NCI-H774 (cell line): ENCODE results near the gene COLEC12.

Experiments
- DNase-seq: peaks from one replicate; lab custom pipeline; 2025; lab: John Stamatoyannopoulos, UW

Gene COLEC12

DNA sequence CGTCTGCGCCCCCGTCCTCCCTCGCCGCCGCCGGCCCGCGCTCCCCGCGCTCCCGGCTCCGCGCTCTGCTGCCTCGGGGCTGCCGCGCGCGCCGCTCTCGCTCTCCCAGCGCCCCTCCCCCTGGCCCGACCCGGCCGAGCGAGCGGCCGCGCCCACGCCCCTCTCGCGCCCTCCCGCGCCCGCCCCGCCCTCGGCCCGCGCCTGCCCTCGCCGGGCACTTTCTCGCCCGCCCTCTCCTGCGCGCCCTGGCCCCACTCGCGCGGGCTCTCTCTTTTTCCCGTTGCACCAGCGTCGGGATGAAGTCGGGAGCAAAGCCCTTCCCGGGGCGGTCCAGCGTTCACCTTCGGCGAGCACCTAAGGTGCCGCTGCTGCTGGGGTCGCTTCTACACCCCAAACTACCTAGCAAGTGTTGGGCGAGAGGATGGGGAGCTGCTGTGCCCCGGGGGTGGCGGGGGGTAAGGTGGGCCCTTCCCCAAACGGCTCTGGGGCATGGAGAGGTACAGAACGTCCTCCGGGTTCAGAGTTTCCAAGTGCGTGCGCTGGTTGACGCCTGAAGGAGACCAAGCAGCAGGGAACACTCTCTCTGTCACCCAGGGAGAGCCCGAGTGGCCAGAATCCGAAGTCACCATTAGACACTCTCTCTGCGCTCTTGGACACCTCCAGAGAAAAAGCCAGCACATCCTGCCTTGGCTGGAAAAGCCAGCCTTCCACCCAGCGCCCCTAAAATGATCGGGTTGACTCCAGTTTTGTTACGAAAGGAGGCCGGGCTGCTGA is at the start of gene COLEC12:
TSS of gene COLEC12 (minus strand) at position 70 of the 774 bp plus-strand sequence. CDS start 187 bp downstream, outside the sequence.
- DNase-seq, result no peak

GRCh38 chr18:549967-550366 is 49.5 kb upstream of the COLEC12 start:
- no peak for DNase-seq

GRCh38 chr18:543447-544078 is 43.1 kb upstream of the COLEC12 start:
- no peak for DNase-seq

DNA sequence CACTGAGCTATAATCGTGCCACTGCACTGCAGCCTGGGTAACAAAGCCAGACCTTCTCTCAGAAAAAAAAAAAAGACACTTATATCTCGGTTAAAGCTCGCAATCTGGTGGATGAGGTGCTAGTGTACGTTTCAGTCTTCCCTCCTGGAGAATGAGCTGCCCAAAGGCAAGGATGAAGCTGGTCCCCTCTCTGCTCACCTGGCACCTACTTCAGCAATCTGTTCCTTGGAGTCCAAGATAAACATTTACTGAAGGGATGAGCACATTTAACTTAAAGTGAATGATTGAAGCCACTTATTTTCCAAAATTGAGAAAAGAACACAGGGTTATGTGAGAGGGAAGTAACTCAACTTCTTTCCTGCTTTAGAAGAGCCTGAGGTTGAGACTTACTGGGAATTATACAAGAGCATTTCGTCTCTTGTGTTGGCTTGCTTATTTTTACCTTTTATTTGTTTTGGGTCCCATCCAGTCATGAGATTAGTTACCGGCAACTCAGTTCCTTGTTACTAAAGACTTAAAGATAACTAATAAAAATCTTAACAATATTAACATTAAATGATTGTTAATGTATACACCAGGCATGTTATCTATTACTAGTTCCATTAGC is 33.6 kb upstream of the COLEC12 start:
- DNase-seq, result no peak

DNA sequence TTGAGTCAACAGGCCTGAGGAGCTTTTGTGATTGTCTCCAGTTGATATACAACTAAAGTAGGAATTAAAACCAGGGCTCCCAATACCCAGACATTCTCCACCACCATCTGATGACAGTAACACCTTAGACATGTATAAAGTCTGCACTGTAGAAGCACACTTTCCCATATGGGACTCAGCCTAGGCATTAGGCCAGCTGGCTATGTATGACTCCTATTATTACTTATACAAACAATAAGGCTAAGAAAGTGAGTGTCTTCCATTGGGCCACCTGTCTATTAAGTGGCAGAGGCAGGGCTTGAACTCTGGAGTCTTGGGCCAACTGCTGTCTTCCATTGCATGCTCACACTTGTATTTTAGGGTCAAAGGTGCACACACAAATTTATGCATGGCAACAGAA is 32.1 kb upstream of the COLEC12 start:
- DNase-seq, result no peak

DNA sequence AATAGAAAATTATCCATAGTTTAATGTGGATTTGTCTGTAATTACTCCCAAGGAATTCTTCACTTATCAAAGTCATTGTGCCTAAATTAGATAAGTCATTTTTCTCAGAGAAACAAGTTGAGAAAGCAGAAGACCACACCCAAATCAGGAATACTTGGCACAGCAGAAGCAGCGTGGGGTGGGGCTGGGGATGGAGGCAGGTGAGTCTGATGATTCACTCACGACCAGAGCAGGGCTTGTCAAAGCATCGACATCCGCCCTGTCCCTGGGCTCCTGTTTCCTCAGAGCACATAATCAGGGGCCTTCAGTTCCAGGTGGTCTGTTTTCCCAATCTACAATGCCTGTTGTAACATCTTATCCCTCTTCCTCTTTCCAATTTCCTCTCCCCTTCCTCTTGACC is 31.5 kb upstream of the COLEC12 start:
- no peak for DNase-seq

DNA sequence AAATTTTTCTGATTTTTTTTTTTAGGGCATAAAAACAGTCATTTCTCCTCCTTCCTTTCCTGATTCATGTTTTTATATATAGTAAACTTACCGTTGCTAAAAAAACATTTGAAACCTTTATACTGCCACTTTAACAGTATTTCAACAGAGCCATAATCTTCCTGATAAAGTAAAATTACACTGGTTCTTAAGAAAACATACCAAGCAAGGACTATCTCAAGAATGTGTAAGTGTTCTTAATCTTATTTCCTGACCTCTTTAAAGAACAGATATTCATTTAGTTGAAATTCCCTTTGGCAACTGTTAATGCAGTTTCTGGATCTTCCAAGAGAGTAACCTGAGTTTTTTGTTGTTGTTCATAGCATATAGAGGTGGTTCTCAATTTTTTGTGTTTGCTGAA is 26.6 kb upstream of the COLEC12 start:
- no peak for DNase-seq

GRCh38 chr18:526681-527080 is 26.2 kb upstream of the COLEC12 start:
- DNase-seq, result no peak

GRCh38 chr18:525036-525797 is 24.7 kb upstream of the COLEC12 start:
- no peak for DNase-seq

DNA sequence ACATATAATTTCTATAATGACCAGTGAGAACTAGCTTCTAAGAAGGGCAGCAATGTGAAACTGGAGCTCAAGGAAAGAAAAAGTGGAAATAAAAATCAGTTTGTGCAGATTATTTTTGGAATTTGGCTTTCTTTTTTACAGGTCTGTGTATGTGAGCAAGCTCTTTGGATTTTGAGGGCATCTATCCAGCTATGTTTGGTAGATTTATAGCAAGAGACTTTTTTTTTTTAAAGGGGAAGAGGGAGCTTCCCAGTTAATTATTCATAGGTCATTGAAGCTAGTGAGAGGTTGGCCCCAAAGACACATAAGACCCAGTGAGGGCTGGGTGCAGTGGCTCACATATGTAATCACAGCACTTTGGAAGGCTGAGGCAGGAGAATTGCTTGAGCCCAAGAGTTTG is 24.0 kb upstream of the COLEC12 start:
- no peak for DNase-seq

DNA sequence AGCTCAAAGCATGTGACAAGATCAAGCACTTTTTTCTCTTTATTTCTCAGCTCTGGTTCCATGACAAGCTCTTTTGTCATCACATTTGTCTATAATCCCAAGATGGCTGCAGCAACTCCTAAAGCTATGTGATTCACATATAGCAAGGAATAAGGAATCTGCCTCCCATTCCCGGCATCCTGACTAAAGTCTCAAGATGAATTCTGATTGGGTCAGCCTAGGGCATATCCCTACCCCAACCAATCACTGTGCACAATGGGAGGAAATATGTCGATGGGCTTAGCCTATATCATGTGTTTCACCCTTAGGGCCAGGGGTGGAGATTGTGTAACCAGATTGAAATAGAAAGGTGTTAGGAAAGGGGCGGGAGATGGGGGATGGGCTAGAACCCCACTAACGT is 23.1 kb upstream of the COLEC12 start:
- DNase-seq, result no peak

DNA sequence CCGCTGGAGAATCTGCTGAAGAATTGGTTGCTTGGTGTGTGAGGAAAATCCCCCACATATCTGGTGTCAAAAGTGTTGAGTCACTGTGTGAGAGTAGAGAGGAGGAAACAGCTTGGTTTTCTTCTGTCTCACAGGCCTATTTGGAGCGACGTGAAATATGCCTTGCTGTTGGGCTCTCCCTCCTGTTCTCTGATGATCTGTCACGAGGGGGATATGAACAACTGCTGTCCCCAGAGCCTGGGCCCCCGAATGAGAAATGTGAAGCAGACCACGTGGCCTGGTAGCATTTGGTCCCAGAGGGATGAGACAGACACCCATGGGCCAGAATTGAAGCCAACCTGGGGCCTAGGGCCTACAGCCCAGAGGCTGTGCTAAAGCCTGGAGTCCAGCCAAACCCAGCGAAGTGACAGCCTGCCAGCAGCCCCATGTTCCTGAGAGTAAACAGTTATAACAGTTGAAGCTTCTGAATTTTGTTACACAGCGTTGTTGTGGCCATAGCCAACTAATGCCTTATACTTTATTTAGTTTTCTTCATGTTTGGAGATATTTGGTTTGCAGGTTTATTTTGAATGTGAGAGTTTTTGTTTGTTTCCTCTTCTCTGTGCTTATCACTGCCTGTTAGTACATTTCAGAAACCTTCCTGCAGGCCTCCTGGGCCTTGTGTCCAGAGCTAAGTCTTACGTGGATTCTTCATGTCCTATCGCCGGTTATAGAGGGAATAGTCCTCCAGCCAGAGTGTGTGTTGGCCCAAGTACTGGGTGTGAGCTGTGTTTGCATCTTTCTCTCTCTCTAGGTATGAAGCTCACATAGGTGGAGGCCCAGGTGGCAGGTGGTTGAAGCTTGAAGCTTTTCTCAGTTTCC is 18.7 kb upstream of the COLEC12 start:
- no peak for DNase-seq

- DNase-seq, result no peak
These were observed 17.6 kb upstream of the COLEC12 start for GRCh38 chr18:518081-518480.

GRCh38 chr18:515838-516237 is 15.3 kb upstream of the COLEC12 start:
- DNase-seq, result no peak

DNA sequence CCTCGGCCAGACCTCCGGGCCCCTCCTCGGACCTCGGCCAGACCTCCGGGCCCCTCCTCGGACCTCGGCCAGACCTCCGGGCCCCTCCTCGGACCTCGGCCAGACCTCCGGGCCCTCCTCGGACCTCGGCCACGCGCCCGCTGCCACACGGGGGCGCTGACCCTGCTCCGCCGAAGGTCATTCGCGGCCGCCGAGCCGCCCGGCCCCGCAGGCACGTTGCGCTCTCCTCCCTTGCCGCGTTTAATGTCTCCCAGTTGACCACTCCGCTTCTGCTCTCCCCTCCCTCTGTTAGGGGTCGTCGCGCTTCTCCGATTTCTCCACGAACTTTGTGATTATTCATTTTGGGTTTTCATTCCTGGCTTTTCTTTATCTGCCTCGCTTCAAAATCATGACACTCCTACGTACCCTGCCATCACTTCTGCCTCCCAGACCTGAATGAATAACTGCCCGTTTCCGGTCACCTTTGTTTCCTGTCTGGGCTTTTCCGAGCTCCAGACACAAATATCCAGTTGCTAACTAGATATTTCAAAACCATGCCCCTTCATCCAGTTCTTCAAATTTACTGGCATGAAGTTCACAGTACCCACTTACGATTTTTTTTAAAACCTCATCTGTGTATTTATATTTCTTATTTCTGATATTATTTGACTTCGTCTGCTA is 14.8 kb upstream of the COLEC12 start:
- DNase-seq, result no peak

DNA sequence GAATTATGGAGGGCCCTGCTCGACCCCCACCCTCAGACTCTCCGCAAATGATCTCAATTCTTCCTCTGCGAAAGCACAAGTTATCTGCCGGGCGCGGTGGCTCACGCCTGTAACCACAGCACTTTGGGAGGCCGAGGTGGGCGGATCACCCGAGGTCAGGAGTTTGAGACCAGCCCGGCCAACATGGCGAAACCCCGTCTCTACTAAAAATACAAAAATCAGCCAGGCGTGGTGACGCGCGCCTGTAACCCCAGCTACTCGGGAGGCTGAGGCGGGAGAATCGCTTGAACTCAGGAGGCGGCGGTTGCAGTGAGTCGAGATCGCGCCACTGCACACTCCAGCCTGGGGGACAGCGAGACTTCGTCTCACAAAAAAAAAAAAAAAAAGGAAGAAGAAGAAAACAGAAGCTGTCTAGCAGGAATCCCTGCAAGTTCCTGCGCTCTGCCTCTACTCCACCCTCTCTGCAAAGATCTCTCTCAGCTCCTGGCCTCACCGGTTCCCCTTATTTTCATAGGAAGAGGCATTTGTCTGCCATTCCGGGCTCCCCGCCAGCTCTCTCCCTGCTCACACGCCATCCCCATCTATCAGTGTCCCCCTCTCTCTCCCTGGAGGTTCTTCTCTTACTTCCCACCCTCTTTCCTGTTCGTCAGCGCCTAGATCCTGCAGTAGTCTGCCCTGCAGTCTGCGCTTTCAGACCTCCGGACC is 13.5 kb upstream of the COLEC12 start:
- DNase-seq, result no peak

DNA sequence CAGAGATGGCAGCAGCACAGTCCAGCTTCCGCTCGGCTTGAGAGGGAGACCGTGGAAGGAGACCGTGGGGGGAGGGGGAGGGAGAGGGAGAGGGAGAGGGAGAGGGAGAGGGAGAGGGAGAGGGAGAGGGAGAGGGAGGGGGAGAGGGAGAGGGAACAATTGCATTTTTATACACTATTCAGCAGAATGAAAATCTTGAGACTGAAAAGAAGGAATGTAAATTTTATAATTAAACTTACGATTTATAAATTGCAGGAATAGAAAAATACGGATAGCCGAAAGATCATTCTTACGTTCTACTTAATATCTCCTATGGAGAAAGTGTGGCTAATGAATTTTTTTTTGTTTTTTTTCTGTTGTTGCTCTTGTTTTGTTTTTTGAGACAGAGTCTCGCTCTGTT is 12.5 kb upstream of the COLEC12 start:
- no peak for DNase-seq

GRCh38 chr18:508835-509234 is 8.3 kb upstream of the COLEC12 start:
- no peak for DNase-seq

DNA sequence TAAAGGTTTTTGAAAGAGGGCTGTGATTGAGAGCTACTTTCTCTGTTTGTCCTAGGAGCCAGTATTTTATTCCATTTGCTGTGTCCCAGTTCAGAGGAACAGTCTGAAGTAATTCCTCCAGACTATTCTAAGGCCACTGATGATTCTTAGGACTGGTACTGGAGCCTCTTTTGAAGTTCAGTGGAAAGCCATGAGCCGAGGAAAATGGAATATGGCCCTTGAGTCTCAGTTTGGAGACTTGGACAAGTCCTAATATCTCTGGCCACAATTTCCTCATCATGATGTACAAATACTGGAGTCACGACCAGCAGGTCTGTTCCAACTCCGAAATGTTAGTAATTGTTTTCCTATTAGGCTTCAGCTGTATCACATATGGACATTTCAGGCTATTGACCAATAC is 7.1 kb upstream of the COLEC12 start:
- no peak for DNase-seq

- no peak for DNase-seq
These were observed 6.3 kb upstream of the COLEC12 start for GRCh38 chr18:506801-507200.
